DMS53 (cell line): Measurements from ENCODE around the gene EIF2B1.
"Not testable (repeated sequence)": the region's sequence is repeated elsewhere in the genome, so short reads cannot be mapped to it uniquely, and the experiment has no call there.

Source experiments
- DNase-seq: peaks from one replicate; lab custom pipeline; 2025; lab: John Stamatoyannopoulos, UW

The EIF2B1 gene

DNA sequence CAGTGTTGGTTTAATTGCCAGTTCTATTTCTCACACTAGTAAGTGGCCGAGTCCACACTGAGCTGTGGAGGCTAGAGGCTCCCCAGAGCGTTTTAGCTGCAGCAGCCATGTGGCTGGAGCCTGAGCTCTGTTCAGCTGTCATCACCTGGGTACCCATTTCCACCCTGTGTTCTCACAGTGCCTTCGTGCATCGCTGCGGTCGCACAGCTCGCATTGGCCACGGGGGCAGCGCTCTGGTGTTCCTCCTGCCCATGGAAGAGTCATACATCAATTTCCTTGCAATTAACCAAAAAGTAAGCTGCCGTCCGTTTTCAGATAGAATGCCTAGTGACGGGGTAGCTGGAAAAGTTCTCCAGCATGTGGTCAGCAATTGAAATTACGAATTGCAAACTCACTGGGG lies 15.9 kb downstream of the EIF2B1 start:
- no peak for DNase-seq

DNA sequence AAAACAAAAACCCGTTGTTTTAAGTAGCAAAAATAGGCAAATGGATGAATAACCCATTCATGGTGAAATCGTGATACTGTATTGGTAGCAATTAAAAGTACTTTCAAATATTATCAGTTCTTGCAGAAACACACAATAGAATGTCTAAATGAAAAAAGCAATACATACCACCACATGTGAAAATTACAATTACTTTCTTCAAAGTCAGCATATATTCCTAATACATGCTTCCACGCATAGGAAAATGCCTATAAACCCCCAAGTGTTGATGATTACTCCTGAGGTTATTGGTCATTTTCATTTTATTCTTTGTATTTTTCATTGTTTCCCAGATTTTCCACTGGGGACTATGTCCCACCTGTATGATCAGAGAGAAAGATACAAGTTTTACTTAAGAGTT lies 16.3 kb downstream of the EIF2B1 start:
- no peak for DNase-seq

DNA sequence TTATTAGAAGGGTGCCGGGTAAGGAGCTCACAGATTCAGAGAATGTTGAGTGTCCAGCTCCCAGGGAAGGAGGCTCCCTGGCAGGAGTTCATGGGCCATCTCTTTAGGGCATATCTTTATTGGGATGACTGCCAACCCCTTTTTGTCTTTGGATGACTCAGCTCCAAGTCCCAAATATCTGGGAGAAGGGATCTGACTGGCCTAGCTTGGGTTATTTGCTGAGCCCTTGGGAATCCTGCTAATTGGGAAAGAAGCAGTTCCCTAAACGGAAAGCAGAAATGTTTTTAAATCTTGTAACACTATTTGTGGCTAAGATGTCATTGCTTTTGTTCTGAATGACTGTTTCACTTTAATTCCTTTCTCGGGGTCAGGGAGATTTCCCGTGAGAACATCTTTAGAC lies 19.0 kb downstream of the EIF2B1 start:
- no peak for DNase-seq

DNA sequence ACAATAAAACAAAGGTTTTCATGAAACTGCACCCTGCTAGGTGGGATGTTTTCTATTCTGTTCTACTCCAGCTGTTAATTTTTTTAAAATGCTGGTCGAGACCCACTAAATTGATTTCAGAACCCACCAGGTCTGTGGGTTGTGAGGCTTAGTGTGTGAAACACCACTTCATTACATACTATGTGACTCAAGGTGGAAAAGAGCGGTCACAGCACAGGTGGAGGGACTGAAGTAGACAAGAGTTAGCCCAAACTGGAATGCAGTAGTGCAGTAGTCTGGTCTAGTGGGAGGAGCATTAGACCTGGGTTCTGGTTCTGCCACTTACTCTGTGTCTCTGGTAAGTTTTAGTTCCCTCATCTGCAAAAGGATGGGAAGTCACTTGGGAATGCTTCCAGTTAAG lies 19.4 kb downstream of the EIF2B1 start:
- DNase-seq, result no peak

DNA sequence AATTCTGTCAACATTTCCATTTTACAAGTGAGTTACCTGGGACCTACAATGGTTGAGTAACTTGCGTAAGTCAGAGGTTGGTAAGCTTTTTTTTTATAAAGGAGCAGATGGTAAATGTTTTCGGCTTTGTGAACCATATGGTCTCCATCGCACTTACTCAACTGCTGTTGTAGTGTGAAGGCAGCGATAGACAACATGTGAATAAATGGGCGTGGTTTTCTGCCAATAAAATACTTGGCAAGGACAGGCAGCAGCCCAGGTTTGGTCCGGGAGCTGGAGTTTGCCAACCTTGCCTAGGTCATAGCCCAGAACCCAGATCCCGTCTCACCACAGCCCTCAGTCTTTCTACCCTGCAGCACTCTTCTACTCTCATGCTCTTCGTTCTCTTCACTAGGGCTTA lies 25.3 kb downstream of the EIF2B1 start:
- DNase-seq, result no peak

DNA sequence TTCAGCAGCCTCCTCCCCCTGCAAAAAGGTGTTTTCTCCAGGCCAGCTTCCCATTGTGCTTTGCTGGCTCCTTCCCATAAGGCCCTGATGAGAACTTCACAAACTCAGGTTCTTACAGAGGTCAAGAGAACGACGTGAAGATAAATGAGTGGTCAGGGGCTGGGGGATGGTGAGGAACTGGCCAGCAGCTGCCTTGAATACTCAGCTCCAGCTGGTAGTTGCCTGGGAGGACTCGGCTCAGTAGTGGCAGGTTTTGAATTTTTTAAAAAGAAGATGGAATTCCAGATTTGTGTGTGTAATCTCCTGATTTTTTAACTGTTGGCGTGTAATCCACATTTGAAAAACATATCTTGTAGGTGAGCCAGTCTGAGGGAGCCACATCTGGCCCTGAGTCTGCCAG lies 25.7 kb downstream of the EIF2B1 start:
- DNase-seq, result no peak

DNA sequence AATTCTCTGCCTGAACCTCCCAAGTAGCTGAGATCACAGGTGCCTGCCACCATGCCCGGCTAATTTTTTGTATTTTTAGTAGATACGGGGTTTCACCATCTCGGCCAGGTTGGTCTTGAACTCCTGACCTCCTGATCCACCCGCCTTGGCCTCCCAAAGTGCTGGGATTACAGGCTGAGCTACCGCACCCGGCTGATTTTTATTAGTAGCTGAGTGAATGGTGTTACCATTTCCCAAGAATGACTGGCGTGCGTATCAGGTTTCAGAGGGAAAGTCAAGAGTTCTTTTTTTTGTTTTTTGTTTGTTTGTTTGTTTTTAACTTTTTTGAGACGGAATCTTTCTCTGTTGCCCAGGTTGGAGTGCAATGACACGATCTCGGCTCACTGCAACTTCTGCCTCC lies 30.0 kb downstream of the EIF2B1 start:
- DNase-seq, result not testable (repeated sequence)

DNA sequence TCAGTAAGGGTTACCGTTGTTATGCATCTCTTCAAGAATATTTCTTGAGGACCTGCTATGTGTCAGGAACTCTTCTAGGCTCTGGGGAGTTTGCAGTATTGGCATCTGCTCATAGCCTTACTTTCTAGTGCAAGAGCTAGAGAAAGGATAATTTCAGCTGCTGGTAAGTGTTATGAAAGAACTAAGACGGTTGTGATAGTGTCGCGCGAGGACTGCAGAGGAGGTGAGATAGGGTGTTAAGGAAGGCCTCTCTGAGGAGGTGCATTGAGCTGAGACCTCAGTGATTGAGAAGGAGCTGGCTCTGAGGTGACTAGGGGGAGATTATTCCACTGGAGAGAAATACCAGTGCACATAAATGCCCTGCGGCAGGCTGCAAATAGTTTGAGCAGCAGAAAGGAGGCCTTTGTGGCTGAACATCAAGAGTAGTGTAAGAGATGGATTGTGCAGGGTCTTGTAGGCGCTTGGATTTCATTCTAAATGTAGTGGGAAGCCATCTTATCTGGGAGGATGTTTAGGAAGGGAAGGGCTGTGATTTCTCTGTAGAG lies 30.8 kb downstream of the EIF2B1 start:
- DNase-seq, result peak; percentile 35

DNA sequence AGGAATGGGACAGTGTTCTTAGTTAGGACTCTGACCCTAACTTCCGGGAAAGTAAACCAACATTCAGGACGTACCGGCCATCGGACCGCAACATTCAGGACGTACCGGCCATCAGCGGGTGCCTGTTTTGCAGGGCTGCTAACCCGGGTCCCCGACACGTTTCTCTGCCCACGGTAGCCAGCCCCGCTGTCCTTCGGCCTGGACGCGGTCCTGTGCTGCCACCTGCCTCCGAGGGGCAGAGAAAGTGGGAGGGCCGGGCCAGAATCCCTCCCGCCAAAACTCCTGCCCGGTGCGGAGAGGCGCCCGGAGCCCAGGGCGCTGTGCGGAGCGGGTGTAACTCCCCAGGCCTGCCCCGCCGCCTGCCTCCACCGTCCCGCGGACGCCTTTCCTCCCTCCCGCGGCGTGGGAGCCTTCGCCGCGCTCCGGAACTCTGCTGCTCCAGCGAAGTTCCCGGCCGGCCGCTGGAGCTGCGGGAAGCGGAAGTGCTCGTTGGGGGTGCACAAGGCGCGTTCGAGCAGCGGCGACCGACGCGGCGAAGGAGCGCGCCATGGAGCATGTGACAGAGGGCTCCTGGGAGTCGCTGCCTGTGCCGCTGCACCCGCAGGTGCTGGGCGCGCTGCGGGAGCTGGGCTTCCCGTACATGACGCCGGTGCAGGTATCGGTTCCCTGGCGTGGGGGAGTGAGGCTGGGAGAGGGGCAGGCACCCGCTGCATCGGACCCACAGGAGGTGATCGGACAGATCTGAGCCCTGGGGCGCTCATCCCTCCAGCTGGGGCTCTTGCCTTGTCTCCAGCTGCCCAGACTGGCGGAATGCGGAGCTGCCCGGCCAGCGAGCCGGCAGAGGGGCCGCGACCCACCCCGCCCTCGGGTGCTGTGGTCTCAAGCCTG lies 31.6 kb downstream of the EIF2B1 start, which contains the start of gene DDX55:
TSS of gene DDX55 (plus strand) at position 498 of the 888 bp plus-strand sequence. CDS start at position 548, 50 bp downstream.
- DNase-seq, result peak; percentile 96

DNA sequence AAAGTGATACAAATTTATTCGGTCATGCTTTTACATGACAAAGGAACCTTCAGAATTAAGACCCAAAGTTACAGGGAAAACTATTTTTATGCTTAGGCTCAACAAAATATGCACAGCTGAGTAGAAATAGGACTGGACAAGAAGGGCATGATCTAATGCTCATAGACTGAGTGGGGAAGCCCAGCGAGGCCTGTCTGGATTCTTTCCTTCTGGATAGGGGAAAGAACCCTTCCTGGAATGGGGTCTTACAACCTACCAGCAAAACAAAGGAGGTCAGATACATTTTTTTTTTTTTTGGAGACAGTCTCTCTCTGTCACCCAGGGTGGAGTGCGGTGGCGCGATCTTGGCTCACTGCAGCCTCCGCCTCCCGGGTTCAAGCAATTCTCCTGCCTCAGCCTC lies 33.8 kb downstream of the EIF2B1 start:
- DNase-seq, result no peak

DNA sequence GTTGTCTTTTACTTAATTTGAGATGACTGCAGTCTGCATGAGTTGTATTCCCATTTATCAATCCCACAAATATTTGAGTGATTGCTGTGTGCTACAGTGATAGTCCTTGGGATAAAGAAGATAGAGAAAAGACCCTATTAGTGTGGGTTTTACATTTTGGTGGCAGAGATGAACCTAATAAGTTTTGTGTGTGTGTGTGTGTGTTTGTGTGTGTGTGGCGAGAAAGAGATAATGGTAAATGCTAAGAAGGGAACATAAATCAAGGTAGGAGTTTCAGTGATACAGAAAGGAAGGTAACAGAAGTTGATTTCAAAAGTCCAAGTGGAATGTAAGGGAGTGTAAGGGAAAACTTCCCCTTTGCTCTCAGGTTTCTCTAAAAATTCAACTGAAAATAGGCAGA lies 34.2 kb downstream of the EIF2B1 start:
- no peak for DNase-seq

DNA sequence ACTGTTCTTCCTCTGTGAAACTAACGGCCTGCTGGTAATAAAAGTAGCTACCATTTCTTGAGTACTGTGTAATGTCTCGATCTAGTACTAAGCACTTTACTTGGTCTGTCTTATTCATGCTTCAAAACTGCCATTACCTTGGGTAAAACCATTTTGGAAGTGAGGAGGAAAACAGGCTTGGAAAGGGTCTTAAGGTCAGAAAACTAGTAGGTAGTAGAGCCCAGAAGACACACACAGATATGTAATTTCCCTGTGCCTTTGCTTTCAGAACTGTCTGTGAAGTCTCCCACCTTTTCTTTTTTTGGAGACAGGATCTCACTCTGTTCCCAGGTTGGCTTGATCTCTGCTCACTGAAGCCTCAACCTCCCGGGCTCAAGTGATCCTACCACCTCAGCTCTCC lies 35.0 kb downstream of the EIF2B1 start:
- no peak for DNase-seq

DNA sequence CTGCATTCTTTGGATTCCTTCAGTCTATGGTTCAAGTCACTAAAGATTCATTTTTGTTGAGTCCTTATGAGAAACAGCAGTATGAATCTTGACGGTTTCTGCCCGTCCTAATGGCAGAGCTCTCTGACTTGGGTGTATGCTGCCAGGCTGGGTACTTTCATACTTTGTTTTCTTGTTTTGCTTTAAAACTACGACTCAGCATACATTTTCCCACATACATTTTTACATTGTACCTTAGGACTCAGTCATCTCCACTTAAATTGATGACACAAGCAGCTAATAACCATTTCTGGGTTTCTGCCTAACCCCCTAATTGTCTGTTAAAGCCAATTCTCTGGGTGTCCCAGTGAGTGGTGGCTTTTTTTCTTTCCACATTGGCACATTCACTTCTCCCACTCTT lies 36.4 kb downstream of the EIF2B1 start:
- DNase-seq, result no peak

DNA sequence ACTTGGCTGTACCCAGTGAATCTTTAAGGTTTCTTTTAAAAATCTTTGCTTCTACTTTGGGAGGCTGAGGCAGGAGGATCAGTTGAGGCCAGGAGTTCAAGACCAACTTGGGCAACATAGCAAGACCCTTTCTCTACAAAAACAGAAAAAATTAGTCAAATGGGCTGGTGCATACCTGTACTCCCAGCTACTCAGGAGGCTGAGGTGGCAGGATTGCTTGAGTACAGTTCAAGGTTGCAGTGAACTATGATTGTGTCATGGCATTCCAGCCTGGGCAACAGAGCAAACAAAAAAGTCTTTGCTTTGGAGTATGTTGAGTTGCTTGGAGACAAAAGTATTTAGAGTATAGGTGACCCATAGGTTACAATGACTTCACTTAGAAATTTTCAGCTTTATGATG lies 37.8 kb downstream of the EIF2B1 start:
- DNase-seq, result no peak

DNA sequence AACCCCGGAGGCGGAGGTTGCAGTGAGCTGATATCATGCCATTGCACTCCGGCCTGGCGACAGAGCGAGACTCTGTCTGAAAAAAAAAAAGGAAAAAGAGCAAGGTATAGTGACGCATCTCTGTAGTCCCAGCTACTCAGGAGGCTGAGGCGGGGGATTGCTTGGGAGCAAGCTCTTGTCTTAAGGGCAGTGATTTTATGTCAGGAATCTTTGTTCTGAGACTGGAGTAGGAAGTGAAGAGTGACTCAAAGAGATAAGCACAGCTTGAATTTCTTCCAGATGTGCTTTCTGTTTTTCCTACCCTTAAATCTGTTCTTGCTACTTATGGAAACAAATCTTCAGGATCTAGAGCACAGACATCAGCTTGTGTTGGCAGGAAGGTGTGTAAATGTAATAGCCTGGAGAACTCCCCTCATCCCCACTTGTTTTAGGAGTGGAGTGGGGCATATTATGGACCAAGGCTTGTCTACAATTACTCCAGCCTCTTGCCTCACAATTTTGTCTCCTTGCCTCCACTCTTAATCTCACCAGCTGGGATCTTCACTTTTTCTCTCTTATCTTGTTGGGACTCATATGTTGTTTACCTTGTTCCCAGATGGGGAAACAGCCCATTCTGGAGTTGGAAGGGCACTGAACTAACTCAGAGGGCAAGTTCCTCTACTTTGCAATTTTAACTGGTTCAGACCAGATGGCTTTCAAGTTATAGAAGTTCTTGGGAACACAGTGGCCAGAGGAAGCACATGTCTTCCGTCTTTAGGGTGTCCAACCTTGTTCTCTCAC lies 41.6 kb downstream of the EIF2B1 start:
- no peak for DNase-seq

DNA sequence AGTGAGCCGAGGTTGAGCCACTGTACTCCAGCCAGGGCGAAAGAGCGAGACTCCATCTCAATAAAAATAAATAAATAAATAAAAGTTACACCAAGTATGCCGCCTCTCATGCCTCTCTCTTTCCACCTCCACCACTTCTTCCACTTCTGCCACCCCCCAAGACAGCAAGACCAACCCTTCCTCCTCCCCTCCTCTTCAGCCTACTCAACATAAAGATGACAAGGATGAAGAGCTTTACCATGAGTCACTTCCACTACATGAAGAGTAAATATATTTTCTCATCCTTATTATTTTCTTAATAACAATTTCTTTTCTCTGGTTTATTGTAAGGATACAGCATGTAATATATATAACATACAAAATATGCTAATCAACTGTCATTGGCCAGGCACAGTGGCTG lies 52.7 kb downstream of the EIF2B1 start:
- no peak for DNase-seq

DNA sequence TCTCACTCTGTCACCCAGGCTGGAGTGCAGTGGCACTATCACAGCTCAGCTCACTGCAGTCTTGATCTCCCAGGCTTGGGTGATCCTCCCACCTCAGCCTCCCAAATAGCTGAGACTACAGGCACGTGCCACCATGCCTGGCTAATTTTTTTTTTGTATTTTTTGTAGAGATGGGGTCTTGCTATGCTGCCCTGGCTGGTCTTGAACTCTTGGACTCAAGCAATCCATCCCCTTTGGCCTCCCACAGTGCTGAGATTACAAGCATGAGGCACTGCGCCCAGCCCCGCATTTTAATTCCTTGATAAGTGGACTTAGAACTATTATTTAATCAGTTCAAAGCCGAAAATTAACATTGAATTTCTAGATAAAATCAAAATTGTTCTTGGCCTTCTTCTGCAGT lies 54.7 kb downstream of the EIF2B1 start:
- not testable (repeated sequence) for DNase-seq

DNA sequence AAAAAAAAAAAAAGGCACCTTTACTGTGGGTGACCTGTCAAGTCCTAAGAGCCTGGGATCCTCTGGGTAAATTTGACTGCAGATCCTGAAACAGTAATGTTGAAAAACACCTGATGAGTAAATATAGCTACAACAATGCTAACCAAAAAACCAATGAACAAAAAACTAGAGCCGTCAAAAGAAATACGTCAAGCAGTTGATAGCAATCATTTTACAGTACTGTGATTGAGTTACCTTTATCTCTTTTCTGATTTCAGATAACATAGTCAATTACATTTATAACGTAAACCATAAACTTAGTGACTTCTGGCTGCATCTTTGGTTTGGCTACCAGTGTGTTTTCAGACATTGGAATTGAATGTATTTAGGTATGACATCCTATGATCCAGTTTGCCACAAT lies 55.2 kb downstream of the EIF2B1 start:
- no peak for DNase-seq

DNA sequence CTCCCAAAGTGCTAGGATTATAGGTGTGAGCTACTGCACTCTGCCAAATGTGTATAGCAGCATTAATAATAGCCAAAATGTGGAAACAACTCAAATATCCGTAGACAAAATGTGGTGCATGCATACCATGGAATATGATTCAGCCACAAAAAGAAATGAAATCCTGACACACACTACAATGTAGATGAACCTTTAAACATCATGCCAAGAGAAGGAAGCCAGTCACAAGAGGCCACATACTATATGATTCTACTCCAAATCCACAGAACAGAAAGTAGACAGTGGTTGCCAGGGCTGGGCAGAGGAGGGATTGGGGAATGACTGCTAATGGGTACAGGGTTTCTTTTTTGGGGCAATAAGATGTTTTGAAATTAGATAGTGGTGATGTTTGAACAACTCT lies 56.9 kb downstream of the EIF2B1 start:
- no peak for DNase-seq

DNA sequence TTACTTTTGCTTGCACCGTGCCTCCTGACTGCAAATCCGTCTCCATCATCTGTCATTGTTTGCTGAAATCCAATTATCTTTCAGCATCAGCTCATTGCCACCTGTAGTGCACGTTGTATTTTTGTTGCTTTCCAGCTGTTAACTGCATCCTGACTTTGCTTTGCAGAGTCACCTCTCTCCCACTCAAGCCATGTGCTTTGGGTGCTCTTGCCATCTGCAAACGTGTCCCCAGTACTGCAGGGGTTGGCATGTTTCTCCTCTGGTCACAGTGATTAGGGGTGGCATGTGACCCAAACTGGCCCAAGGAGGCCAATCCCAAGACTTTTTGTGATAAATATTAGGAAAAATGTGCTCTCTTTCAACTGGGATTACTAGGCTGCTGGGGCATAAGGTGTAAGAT lies 59.6 kb downstream of the EIF2B1 start:
- no peak for DNase-seq

DNA sequence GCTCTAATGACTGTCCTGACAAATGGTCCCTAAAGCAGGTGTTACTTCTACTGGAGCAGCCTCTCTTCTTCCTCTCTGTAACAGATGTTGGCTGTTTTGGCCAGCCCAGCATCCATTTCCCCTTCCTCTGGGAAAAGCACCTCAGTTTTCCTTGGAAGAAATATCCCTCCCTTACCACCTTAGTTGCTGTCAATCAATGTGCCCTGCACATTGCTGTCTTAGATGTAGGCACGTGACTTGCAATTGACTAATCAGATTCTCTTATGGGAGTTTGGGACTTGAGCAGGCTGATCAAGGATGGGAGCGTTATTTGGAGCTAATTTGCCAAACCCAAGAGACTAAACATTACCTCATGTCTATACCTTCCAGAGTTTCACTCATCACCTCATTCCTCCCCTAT lies 61.1 kb downstream of the EIF2B1 start:
- DNase-seq, result no peak

DNA sequence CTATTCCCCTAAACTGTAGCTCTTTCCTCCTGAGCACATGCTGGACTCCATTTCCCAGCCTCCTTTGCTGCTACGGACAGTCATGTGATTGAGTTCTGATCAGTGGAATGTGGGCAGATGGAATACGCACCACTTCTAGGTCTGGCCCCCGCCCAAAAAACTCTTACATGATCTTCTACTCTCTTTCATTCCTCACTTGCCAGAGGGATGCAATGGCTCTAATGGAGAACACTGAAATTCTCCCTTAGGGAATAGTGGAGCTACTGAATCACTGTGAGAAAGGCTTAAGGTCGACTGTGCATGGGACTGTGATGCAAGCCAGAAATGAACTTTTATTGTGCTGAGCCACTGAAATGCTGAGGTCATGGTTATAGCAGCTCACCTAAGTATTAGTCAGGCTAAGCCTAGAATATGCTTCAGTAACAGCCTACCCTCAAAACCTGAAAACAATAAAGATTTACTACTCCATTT lies 62.1 kb downstream of the EIF2B1 start:
- DNase-seq, result peak; percentile 31
